SU-DHL-6 (cell line): ENCODE results near the gene GP1BB.

Experiments used
- H2AFZ ChIP-seq: fragments of 200-600 bp; sonication (generic); 2 replicates; pipeline ENCODE4 v1.6.1; 2014; ENCODE audit warnings: low read depth, mild to moderate bottlenecking, moderate library complexity, mixed read lengths, antibody characterized with exemption, low read length; ENCODE audit not compliant: severe bottlenecking
- H3F3A ChIP-seq: fragments of 200-600 bp; shearing (Covaris generic); 2 replicates; pipeline ENCODE4 v1.6.0; 2016; ENCODE audit warnings: antibody characterized with exemption, mild to moderate bottlenecking; ENCODE audit not compliant: insufficient read depth
- H3K27ac ChIP-seq: fragments of 200-600 bp; sonication (generic); 2 replicates; pipeline ENCODE4 v1.5.1; 2016; ENCODE audit warnings: low read depth, mild to moderate bottlenecking, low read length, moderate library complexity, mixed read lengths
- H3K27me3 ChIP-seq: fragments of 200-600 bp; sonication (generic), shearing (Covaris generic); 2 replicates; pipeline ENCODE4 v1.6.0; 2014; ENCODE audit warnings: mild to moderate bottlenecking, low read length
- H3K36me3 ChIP-seq: fragments of 200-600 bp; sonication (generic); 2 replicates; pipeline ENCODE4 v1.6.1; 2014; ENCODE audit warnings: mild to moderate bottlenecking, low read length, mixed read lengths
- H3K4me2 ChIP-seq: fragments of 300-600, 200-600 bp; shearing (Covaris generic), sonication (generic); 2 replicates; pipeline ENCODE4 v1.6.0; 2014; ENCODE audit warnings: low read length, low read depth, mild to moderate bottlenecking; ENCODE audit not compliant: poor library complexity, severe bottlenecking
- H3K4me3 ChIP-seq: fragments of 200-600 bp; sonication (generic); 2 replicates; pipeline ENCODE4 v1.5.1; 2014; ENCODE audit warnings: antibody characterized with exemption, low read length, mild to moderate bottlenecking, mixed read lengths; ENCODE audit not compliant: insufficient read depth, poor library complexity, severe bottlenecking
- H3K79me2 ChIP-seq: fragments of 200-600 bp; sonication (generic); 2 replicates; pipeline ENCODE4 v1.6.1; 2014; ENCODE audit warnings: mild to moderate bottlenecking, low read length, moderate library complexity; ENCODE audit not compliant: insufficient read depth
- H3K9ac ChIP-seq: fragments of 200-600 bp; sonication (generic); 2 replicates; pipeline ENCODE4 v1.7.0; 2014; ENCODE audit warnings: mild to moderate bottlenecking, low read length
- H3K9me2 ChIP-seq: fragments of 200-600 bp; sonication (generic); replicated peaks from 2 replicates; pipeline ENCODE4 v1.6.1; 2014; ENCODE audit warnings: low read length; ENCODE audit not compliant: insufficient read depth
- H3K9me3 ChIP-seq: fragments of 200-600 bp; sonication (generic); 2 replicates; pipeline ENCODE4 v1.6.1; 2014; ENCODE audit warnings: low read length, mixed read lengths; ENCODE audit not compliant: insufficient read depth
- H4K20me1 ChIP-seq: fragments of 200-600 bp; sonication (generic); 2 replicates; pipeline ENCODE4 v1.6.1; 2014; ENCODE audit warnings: low read depth, mild to moderate bottlenecking, antibody characterized with exemption, low read length, moderate library complexity, mixed read lengths
- EZH2phosphoT487 ChIP-seq: fragments of 200-600 bp; sonication (generic), shearing (Covaris generic); conservative IDR thresholded peaks from 2 replicates; pipeline ENCODE4 v1.6.1; 2018; ENCODE audit warnings: mild to moderate bottlenecking, antibody characterized with exemption, low read length, moderate library complexity, mixed read lengths
- TF ChIP-seq, protein P1 (sequence below): fragments of 200-600 bp; sonication (generic); IDR thresholded peaks from one replicate; pipeline ENCODE4 v1.5.1; 2017; ENCODE audit warnings: antibody characterized with exemption, mild to moderate bottlenecking, low read length, moderate library complexity; ENCODE audit not compliant: insufficient read depth, poor library complexity, severe bottlenecking

GP1BB gene

DNA sequence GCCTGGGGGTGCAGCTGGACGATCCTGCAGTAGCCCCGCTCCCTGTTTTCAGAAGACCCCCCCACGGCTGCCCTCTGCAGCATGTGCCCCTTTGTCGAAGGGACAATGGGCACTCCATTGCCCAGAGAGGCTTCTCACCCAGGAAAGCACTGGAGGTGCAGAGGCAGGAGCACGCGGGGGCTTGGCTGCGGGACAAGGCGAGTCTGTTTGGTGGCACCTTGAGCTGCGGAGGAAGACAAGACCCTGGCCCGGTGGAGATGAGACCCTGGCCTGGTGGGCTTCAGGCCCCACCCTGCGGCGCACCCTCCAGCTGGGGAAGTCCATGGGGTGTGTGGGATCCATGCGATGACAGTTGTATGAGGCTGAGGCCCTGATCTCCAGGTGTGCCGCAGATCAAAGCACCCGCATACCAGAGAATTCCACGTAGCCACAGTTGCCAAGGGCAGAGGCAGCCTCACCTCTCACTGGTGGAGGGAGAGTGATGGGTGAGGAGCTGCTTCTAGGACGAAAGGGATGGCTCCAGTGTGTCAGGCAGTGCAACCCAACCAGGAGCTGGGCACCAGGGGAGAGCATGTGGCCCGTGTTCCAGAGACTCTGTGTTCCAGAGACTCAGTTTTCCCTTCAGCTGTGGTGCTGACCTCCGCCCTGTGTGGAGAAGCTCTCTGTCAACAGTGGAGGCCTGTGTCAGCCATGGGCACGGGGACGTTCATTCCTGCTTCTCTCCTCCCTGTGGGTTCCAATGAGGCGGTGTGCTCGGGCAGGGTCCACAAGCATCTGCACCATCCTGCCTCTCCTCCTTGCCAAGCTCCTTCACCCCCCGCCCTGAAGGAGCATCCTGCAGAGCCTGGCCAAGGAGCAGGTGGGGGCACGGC is 47.2 kb downstream of the GP1BB start:
- no peaks in the 10 kb centered on the region for H3K79me2 ChIP-seq
- no peaks in the 10 kb centered on the region for H3K9me3 ChIP-seq
- H3F3A ChIP-seq: no peaks in the 10 kb centered on the region
- H3K4me2 ChIP-seq: no peak overlapping the region
- H3K27me3 ChIP-seq: no peaks in the 10 kb centered on the region
- H4K20me1 ChIP-seq: no peaks in the 10 kb centered on the region
- no peaks in the 10 kb centered on the region for H3K9me2 ChIP-seq
- H3K9ac ChIP-seq: no peak overlapping the region
- no peak for TF ChIP-seq EZH2phosphoT487
- TF ChIP-seq, protein P1, sequence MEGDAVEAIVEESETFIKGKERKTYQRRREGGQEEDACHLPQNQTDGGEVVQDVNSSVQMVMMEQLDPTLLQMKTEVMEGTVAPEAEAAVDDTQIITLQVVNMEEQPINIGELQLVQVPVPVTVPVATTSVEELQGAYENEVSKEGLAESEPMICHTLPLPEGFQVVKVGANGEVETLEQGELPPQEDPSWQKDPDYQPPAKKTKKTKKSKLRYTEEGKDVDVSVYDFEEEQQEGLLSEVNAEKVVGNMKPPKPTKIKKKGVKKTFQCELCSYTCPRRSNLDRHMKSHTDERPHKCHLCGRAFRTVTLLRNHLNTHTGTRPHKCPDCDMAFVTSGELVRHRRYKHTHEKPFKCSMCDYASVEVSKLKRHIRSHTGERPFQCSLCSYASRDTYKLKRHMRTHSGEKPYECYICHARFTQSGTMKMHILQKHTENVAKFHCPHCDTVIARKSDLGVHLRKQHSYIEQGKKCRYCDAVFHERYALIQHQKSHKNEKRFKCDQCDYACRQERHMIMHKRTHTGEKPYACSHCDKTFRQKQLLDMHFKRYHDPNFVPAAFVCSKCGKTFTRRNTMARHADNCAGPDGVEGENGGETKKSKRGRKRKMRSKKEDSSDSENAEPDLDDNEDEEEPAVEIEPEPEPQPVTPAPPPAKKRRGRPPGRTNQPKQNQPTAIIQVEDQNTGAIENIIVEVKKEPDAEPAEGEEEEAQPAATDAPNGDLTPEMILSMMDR: no peak
- H3K36me3 ChIP-seq: no peaks in the 10 kb centered on the region
- no peak overlapping the region for H2AFZ ChIP-seq
- no peak overlapping the region for H3K27ac ChIP-seq
- H3K4me3 ChIP-seq: no peak overlapping the region

DNA sequence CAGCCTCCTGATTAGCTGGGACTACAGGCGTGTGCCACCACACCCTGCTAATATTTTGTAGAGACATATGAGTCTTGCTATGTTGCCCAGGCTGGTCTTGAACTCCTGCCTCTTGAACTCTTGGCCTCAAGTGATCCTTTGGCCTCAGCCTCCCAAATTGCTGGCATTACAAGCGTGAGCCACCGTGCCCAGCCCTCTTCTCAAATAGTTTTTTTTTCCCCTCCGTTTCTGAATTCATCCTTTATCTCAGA is 49.0 kb downstream of the GP1BB start:
- Histone ChIP-seq H3K36me3 (no peaks in the 10 kb centered on the region), H3K27ac (no peak overlapping the region), H3K9ac (no peak overlapping the region), H3K9me2 (no peaks in the 10 kb centered on the region), H3K4me3 (no peak overlapping the region), H3K4me2 (no peak overlapping the region), H3K27me3 (no peaks in the 10 kb centered on the region), H2AFZ (no peak overlapping the region), H4K20me1 (no peaks in the 10 kb centered on the region), H3K79me2 (no peaks in the 10 kb centered on the region), H3K9me3 (no peaks in the 10 kb centered on the region), H3F3A (no peaks in the 10 kb centered on the region)
- TF ChIP-seq, protein P1: no peak
- no peak for TF ChIP-seq EZH2phosphoT487

DNA sequence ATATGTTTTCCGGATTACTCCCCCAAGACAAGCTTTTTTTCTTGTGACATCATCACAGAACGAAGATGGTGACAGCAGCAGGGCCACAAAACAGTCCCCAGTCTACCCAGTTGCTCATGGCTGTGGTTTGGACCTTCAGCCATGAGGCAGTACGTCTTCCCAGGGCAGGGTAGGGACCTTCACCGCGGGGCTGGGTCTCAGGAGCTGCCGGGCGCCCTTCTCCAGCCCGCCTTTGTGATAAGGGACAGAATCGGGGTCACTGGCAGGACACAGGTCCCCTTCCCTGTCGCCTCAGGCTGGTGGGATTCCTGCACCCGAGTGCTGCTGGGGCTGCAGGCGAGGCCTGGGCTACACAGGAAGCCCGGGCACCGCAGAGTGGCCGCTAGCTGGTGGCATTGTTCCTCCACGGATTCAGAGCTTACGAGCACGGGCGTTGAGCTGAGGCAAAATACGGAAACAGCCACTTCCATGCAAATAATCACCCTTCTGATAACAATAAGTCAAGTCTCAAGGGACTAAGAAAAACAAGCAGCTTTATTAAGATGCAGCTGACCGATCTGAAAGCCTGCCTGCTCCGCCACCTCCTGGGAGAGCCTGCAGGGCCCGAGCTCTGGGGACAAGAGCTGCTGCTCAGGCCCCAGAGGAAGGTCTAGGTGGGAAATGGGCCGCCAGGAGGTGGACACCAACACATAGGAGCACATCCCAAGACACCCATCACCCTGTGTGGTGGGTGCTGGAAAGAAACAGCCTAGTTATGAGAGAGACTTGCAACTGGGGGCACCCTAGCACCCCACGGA is 49.5 kb downstream of the GP1BB start:
- Histone ChIP-seq H3K9me3 (no peaks in the 10 kb centered on the region), H3K9me2 (no peaks in the 10 kb centered on the region), H3K36me3 (no peaks in the 10 kb centered on the region), H3K27ac (no peak overlapping the region), H3F3A (no peaks in the 10 kb centered on the region), H3K4me2 (no peak overlapping the region), H2AFZ (no peak overlapping the region), H4K20me1 (no peaks in the 10 kb centered on the region), H3K4me3 (no peak overlapping the region), H3K79me2 (no peaks in the 10 kb centered on the region), H3K9ac (no peak overlapping the region), H3K27me3 (no peaks in the 10 kb centered on the region)
- TF ChIP-seq EZH2phosphoT487: no peak
- TF ChIP-seq, protein P1: no peak
